BE2C (cell line): ENCODE data around the gene CD79A.

Source experiments
- DNase-seq: peaks from one replicate; pipeline ENCODE4 v3.0.0-alpha.2; 2020
- H3K27me3 ChIP-seq: fragments of 250-450 bp; sonication (Bioruptor Pico); 2 replicates; pipeline ENCODE4 v1.5.1; 2020; ENCODE audit warnings: mild to moderate bottlenecking
- H3K36me3 ChIP-seq: fragments of 250-450 bp; sonication (Bioruptor Pico); 2 replicates; pipeline ENCODE4 v1.5.1; 2020; ENCODE audit warnings: mild to moderate bottlenecking
- H3K4me1 ChIP-seq: fragments of 250-450 bp; sonication (Bioruptor Pico); 2 replicates; pipeline ENCODE4 v1.5.1; 2020
- H3K4me3 ChIP-seq: 2 replicates; pipeline ENCODE4 v1.5.1; 2011; ENCODE audit warnings: low read depth, low read length
- H3K9me3 ChIP-seq: fragments of 250-450 bp; sonication (Bioruptor Pico); 2 replicates; pipeline ENCODE4 v1.5.1; 2020
- CTCF ChIP-seq: IDR thresholded peaks from 2 replicates; pipeline ENCODE4 v1.5.1; 2012; ENCODE audit warnings: mild to moderate bottlenecking, low read depth, low read length

CD79A gene

GRCh38 chr19:41924151-41925145, 47.4 kb downstream of the CD79A start:
- TF ChIP-seq CTCF, result no peak
- Histone ChIP-seq H3K9me3 (no peaks in the 10 kb centered on the region; the same call in 1 of the 2 replicates), H3K4me1 (no peaks in the 10 kb centered on the region), H3K27me3 (peaks cover 39% of the 10 kb centered on the region), H3K4me3 (no peak overlapping the region), H3K36me3 (no peaks in the 10 kb centered on the region)
- DNase-seq, result no peak

GRCh38 chr19:41925208-41926003, 48.3 kb downstream of the CD79A start:
- no peak for TF ChIP-seq CTCF
- Histone ChIP-seq H3K9me3 (no peaks in the 10 kb centered on the region; the same call in 1 of the 2 replicates), H3K27me3 (peaks cover 49% of the 10 kb centered on the region), H3K4me1 (no peaks in the 10 kb centered on the region), H3K36me3 (no peaks in the 10 kb centered on the region), H3K4me3 (no peak overlapping the region)
- DNase-seq, result no peak

- Histone ChIP-seq H3K4me1 (no peaks in the 10 kb centered on the region), H3K27me3 (peaks cover 52% of the 10 kb centered on the region), H3K4me3 (no peak overlapping the region), H3K9me3 (no peaks in the 10 kb centered on the region; the same call in 1 of the 2 replicates), H3K36me3 (no peaks in the 10 kb centered on the region)
- TF ChIP-seq CTCF, result no peak
- no peak for DNase-seq
Observed at GRCh38 chr19:41926028-41926762, 49.1 kb downstream of the CD79A start.

- Histone ChIP-seq H3K27me3 (peaks cover 53% of the 10 kb centered on the region), H3K4me3 (no peak overlapping the region), H3K36me3 (no peaks in the 10 kb centered on the region), H3K4me1 (no peaks in the 10 kb centered on the region), H3K9me3 (no peaks in the 10 kb centered on the region; the same call in 1 of the 2 replicates)
- DNase-seq, result no peak
- no peak for TF ChIP-seq CTCF
Observed at GRCh38 chr19:41926763-41927496, 49.9 kb downstream of the CD79A start.

- no peak overlapping the region for H3K4me3 ChIP-seq
- H3K27me3 ChIP-seq, result peaks cover 60% of the 10 kb centered on the region
- no peaks in the 10 kb centered on the region for H3K36me3 ChIP-seq
- no peaks in the 10 kb centered on the region; the same call in 1 of the 2 replicates for H3K9me3 ChIP-seq
- no peak for TF ChIP-seq CTCF
- no peak for DNase-seq
- no peaks in the 10 kb centered on the region for H3K4me1 ChIP-seq
Observed at GRCh38 chr19:41927497-41928192, 50.6 kb downstream of the CD79A start.
